ENCODE results near the gene REEP6. TPM values are rescaled to one million over a fixed set of nuclear protein-coding genes. Genes with fewer than 3 reads are reported as not detected.
"Not testable (repeated sequence)": the region's sequence is repeated elsewhere in the genome, so short reads cannot be mapped to it uniquely, and the experiment has no call there.

Gene REEP6
- total and polyA plus RNA-seq, 12 donors = 16.5 to 205 (median 115) TPM

DNA sequence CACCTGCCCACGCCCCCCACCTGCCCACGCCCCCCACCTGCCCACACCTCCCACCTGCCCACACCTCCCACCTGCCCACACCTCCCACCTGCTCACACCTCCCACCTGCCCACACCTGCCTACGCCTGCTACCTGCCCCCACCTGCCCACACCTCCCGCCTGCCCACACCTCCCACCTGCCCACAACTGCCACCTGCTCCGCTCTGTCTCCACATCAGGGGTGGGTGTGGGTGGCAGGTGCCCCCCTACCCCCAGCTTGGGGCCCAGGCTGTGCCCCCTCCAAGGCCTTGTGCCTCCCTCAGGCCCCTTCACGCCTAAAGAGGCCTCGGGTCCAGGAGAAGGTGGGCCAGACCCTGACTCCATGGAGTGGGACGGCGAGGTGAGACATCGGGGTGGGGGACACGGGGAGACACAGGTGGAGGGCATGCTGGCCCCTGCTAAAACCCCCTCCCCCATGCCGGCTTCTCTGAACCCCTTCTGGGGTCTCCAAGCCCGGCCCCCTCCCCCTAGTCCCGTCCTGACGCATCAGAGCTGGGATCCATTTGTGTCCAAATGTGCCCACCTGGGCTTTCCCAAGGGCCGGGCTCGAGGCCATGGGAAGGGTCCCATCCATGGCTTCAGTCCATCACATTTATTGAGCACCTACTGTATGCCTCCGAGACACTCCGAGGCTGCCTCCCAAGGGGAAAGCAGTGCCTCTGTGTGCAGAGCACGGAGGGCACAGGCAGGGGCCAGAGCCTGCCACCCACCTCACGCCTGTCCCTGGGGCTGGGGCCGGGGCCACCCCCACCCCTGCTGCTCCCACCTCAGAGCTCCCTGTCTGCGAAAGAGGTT, 37.8 kb downstream of the REEP6 start:
- Histone ChIP-seq H3K27ac (no peak overlapping the region), H3K4me1 (replicated peaks in 1 of 2) (no peaks in the 10 kb centered on the region), H3K4me3 (no peak overlapping the region), H3K9me3 (replicated peaks in 1 of 3) (no peaks in the 10 kb centered on the region), H3K36me3 (replicated peaks in 1 of 2) (no peaks in the 10 kb centered on the region), H3K27me3 (peaks cover 41% of the 10 kb centered on the region)
- no peak for DNase-seq
- TF ChIP-seq, protein P1, sequence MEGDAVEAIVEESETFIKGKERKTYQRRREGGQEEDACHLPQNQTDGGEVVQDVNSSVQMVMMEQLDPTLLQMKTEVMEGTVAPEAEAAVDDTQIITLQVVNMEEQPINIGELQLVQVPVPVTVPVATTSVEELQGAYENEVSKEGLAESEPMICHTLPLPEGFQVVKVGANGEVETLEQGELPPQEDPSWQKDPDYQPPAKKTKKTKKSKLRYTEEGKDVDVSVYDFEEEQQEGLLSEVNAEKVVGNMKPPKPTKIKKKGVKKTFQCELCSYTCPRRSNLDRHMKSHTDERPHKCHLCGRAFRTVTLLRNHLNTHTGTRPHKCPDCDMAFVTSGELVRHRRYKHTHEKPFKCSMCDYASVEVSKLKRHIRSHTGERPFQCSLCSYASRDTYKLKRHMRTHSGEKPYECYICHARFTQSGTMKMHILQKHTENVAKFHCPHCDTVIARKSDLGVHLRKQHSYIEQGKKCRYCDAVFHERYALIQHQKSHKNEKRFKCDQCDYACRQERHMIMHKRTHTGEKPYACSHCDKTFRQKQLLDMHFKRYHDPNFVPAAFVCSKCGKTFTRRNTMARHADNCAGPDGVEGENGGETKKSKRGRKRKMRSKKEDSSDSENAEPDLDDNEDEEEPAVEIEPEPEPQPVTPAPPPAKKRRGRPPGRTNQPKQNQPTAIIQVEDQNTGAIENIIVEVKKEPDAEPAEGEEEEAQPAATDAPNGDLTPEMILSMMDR (IDR thresholded peaks at IDR 0.05) = no peak
- no peak for TF ChIP-seq POLR2A (IDR thresholded peaks at IDR 0.05)
- intact Hi-C loops (cut with DNase I) = no loop called here
- WGBS, 4 donors = 63 to 79% (median 76%) methylated on average over 16 to 22 of the region's 23 CpGs

DNA sequence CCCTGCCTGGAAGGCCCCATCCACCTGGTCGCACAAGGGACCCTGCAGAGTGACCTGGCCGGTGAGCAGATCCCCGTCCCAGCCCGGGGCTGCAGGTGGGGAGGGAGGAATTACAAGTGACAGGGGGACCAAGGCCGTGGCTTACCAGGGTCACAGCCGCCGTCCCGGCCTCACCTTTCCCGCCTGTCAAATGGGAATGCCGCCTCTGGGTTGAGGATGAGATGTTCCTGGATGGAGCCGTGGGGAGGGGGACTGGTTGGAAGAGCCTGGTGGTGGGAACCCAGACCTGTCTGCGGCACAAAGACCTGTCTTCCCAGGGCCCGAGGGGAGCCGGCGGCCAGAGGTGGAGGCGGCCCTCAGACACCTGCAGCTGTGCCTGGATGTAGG, 38.4 kb downstream of the REEP6 start:
- Histone ChIP-seq H3K4me3 (no peak overlapping the region), H3K9me3 (replicated peaks in 1 of 3) (no peaks in the 10 kb centered on the region), H3K27me3 (peaks cover 35% of the 10 kb centered on the region), H3K36me3 (replicated peaks in 1 of 2) (no peaks in the 10 kb centered on the region), H3K27ac (no peak overlapping the region), H3K4me1 (replicated peaks in 1 of 2) (no peaks in the 10 kb centered on the region)
- intact Hi-C loops (cut with DNase I) = no loop called here
- no peak for DNase-seq
- TF ChIP-seq, protein P1 (IDR thresholded peaks at IDR 0.05) = no peak
- TF ChIP-seq POLR2A (IDR thresholded peaks at IDR 0.05) = no peak
- WGBS, 4 donors = 59 to 79% (median 66%) methylated on average over 1 to 16 of the region's 16 CpGs

DNA sequence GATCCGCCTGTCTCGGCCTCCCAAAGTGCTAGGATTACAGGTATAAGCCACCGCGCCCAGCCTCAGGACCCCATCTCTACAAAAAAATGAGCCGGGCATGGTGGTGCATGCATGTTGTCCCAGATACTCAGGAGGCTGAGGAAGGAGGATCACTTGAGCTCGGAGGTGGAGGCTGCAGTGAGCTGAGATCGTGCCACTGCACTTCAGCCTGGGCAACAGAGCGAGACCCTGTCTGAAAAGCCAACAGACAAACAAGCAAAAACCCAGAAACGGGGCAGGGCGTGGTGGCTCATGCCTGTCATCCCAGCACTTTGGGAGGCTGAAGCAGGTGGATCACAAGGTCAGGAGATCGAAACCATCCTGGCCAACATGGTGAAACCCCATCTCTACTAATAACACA, 39.9 kb downstream of the REEP6 start:
- H3K27ac ChIP-seq; H3K9me3 ChIP-seq (replicated peaks in 1 of 3); DNase-seq; H3K4me1 ChIP-seq (replicated peaks in 1 of 2); intact Hi-C loops (cut with DNase I); H3K36me3 ChIP-seq (replicated peaks in 1 of 2); H3K4me3 ChIP-seq: not testable (repeated sequence)
- peaks cover 23% of the 10 kb centered on the region for H3K27me3 ChIP-seq
- WGBS, 4 donors = 85 to 91% (median 86%) methylated on average over 10 to 11 of the region's 11 CpGs

DNA sequence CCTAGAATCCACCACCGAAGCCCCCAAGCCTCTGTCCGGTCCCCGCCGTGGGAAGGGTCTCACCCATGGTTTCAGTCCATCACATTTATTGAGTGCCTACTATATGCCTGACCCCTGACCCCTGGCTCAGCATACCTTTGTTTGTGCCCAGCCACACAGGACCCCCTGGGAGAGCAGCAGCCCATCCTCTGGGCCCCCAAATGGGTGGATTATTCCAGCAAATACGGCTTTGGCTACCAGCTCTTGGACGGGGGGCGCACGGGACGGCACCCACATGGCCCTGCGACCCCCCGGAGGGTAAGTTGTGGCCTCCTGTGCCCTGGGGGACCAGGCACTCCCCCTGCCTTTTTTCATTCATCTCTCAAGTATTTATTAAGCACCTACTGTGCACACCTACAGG, 40.6 kb downstream of the REEP6 start:
- Histone ChIP-seq H3K9me3 (replicated peaks in 1 of 3) (no peaks in the 10 kb centered on the region), H3K36me3 (replicated peaks in 1 of 2) (no peaks in the 10 kb centered on the region), H3K27me3 (peaks cover 15% of the 10 kb centered on the region), H3K4me3 (no peak overlapping the region), H3K27ac (no peak overlapping the region), H3K4me1 (replicated peaks in 1 of 2) (no peaks in the 10 kb centered on the region)
- no peak for DNase-seq
- TF ChIP-seq POLR2A (IDR thresholded peaks at IDR 0.05) = no peak
- TF ChIP-seq, protein P1 (IDR thresholded peaks at IDR 0.05) = no peak
- intact Hi-C loops (cut with DNase I) = no loop called here
- 86 to 96% (median 92%) methylated on average over 4 to 11 of the region's 11 CpGs for WGBS, 4 donors

DNA sequence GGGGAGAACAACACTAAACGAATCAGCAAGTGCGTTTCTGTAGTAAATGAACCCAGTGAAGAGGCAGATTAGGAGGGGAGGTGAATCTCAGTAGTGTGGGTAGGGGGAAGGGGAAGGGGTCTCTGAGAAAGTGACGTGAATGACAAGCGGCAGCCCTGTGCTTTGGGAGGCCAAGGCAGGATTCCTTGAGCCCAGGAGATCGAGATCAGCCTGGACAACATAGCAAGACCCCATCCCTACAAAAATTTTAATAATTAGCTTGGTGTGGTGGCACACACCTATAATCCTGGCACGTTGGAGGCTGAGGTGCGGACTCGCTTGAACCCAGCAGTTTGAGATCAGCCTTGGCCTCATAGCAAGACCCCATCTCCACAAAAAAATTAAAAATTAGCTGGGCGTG, 41.0 kb downstream of the REEP6 start:
- no peak overlapping the region for H3K4me3 ChIP-seq
- WGBS, 4 donors = 81 to 88% (median 87%) methylated on average over 9 of the region's 9 CpGs
- no peak for TF ChIP-seq POLR2A (IDR thresholded peaks at IDR 0.05)
- TF ChIP-seq, protein P1 (IDR thresholded peaks at IDR 0.05) = no peak
- no peak for DNase-seq
- H3K27me3 ChIP-seq = peaks cover 15% of the 10 kb centered on the region
- no peaks in the 10 kb centered on the region for H3K36me3 ChIP-seq (replicated peaks in 1 of 2)
- intact Hi-C loops (cut with DNase I) = no loop called here
- no peaks in the 10 kb centered on the region for H3K9me3 ChIP-seq (replicated peaks in 1 of 3)
- no peak overlapping the region for H3K27ac ChIP-seq
- H3K4me1 ChIP-seq (replicated peaks in 1 of 2) = no peaks in the 10 kb centered on the region

Data from adrenal gland (tissue), 12 donors.